ENCODE measurements around the gene PRMT9. TPM values are rescaled to one million over a fixed set of nuclear protein-coding genes. Genes with fewer than 3 reads are reported as not detected.
A peak's percentile ranks its signal among the peaks of the same experiment; 100 is the strongest.

Gene PRMT9
- total and polyA plus RNA-seq, 2 of the 13 experiments (the other 11 are each of a cell fraction or from before 2014, with no cell fraction given): 4.0 to 9.7 TPM

GRCh38 chr4:147617173-147617840 lies 66.7 kb downstream of the PRMT9 start, which contains the start of gene TMEM184C (continued):
- TF ChIP-seq PRDM15 (CRISPR knock-in tag; IDR thresholded peaks at IDR 0.05) (peak; percentile 94), ZNF598 (CRISPR knock-in tag; IDR thresholded peaks at IDR 0.05; ENCODE audit: borderline replicate concordance) (peak; percentile 76; the same call in 1 of the 2 replicates), ZFP36 (IDR thresholded peaks at IDR 0.05; ENCODE audit: borderline replicate concordance, low read depth, low read length, partially characterized antibody) (no peak), ZNF225 (CRISPR knock-in tag; IDR thresholded peaks at IDR 0.05) (peak; percentile 82; the same call in 1 of the 2 replicates), ZFP90 (CRISPR knock-in tag; IDR thresholded peaks at IDR 0.05; ENCODE audit: borderline replicate concordance) (no peak), TEF (CRISPR knock-in tag; IDR thresholded peaks at IDR 0.05) (no peak), HMGXB3 (CRISPR knock-in tag; IDR thresholded peaks at IDR 0.05; ENCODE audit: borderline replicate concordance) (no peak), ZSCAN12 (CRISPR knock-in tag; IDR thresholded peaks at IDR 0.05) (no peak), RFX5 (IDR thresholded peaks at IDR 0.05; ENCODE audit: low read depth, low read length) (peak; percentile 49; the same call in 1 of the 2 replicates), ZNF572 (CRISPR knock-in tag; IDR thresholded peaks at IDR 0.05) (no peak), ZNF768 (CRISPR knock-in tag; IDR thresholded peaks at IDR 0.05) (peak; percentile 22; the same call in 1 of the 2 replicates), SNAPC4 (CRISPR knock-in tag; IDR thresholded peaks at IDR 0.05) (0 out of 2 replicates have a peak, but pooled peaks have one; percentile 36)

Measured in HepG2 (cell line).